Measurements from ENCODE around the gene ORC5.

The ORC5 gene

DNA sequence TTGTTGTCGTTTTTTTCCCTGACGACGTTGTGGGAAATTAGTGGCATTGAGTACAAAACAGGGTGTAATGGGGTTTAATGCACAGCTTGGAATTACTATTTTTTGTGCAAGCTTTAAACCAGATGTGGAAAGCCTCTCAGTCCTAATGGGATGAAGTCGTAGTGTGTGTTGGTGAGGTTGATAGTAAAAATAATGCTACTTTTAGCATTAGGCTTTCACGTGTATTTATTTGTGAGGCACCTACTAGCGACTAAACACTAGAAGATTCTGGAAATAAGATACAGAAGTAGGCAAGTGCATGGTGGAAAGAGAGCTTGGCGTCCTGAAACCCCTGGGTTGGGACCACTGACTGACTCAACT is 588 bp upstream of the ORC5 start:
- Histone ChIP-seq H4K20me1 (ENCODE audit: low read depth, low read length) (no peaks in the 10 kb centered on the region), H3K9ac (ENCODE audit: low read length) (peak overlapping the region; percentile 83), H2AFZ (ENCODE audit: low read depth, low read length, severe bottlenecking) (peak overlapping the region; percentile 86), H3K79me2 (ENCODE audit: insufficient read depth, low read length) (peaks cover 34% of the 10 kb centered on the region), H3K27me3 (ENCODE audit: low read length) (no peaks in the 10 kb centered on the region), H3K27ac (ENCODE audit: low read depth, low read length) (0 out of 2 replicates have a peak overlapping the region, but pooled peaks have one; percentile 37), H3F3A (ENCODE audit: insufficient read depth) (no peaks in the 10 kb centered on the region), H3K36me3 (ENCODE audit: low read length) (peaks cover 7% of the 10 kb centered on the region; the same call in 1 of the 2 replicates), H3K4me3 (ENCODE audit: insufficient read depth, low read length, poor library complexity, severe bottlenecking) (peak overlapping the region; percentile 78), H3K4me2 (ENCODE audit: low read depth, low read length, poor library complexity, severe bottlenecking) (peak overlapping the region; percentile 69), H3K9me3 (ENCODE audit: insufficient read depth, low read length) (no peaks in the 10 kb centered on the region), H3K9me2 (replicated peaks; ENCODE audit: insufficient read depth, low read length) (no peaks in the 10 kb centered on the region)
- TF ChIP-seq EZH2phosphoT487 (conservative IDR thresholded peaks at IDR 0.05; ENCODE audit: low read length), result no peak
- TF ChIP-seq, protein P1, sequence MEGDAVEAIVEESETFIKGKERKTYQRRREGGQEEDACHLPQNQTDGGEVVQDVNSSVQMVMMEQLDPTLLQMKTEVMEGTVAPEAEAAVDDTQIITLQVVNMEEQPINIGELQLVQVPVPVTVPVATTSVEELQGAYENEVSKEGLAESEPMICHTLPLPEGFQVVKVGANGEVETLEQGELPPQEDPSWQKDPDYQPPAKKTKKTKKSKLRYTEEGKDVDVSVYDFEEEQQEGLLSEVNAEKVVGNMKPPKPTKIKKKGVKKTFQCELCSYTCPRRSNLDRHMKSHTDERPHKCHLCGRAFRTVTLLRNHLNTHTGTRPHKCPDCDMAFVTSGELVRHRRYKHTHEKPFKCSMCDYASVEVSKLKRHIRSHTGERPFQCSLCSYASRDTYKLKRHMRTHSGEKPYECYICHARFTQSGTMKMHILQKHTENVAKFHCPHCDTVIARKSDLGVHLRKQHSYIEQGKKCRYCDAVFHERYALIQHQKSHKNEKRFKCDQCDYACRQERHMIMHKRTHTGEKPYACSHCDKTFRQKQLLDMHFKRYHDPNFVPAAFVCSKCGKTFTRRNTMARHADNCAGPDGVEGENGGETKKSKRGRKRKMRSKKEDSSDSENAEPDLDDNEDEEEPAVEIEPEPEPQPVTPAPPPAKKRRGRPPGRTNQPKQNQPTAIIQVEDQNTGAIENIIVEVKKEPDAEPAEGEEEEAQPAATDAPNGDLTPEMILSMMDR (IDR thresholded peaks at IDR 0.05; ENCODE audit: insufficient read depth, low read length, poor library complexity, severe bottlenecking), result no peak

GRCh38 chr7:104207348-104207730 is 474 bp downstream of the ORC5 start:
- peaks cover 41% of the 10 kb centered on the region for H3K79me2 ChIP-seq (ENCODE audit: insufficient read depth, low read length)
- H2AFZ ChIP-seq (ENCODE audit: low read depth, low read length, severe bottlenecking), result peak overlapping the region; percentile 86
- no peaks in the 10 kb centered on the region for H3K27me3 ChIP-seq (ENCODE audit: low read length)
- H3K4me2 ChIP-seq (ENCODE audit: low read depth, low read length, poor library complexity, severe bottlenecking), result peak overlapping the region; percentile 69
- no peaks in the 10 kb centered on the region for H3K9me3 ChIP-seq (ENCODE audit: insufficient read depth, low read length)
- H3K36me3 ChIP-seq (ENCODE audit: low read length), result peaks cover 18% of the 10 kb centered on the region
- H3F3A ChIP-seq (ENCODE audit: insufficient read depth), result no peaks in the 10 kb centered on the region
- no peaks in the 10 kb centered on the region for H3K9me2 ChIP-seq (replicated peaks; ENCODE audit: insufficient read depth, low read length)
- TF ChIP-seq EZH2phosphoT487 (conservative IDR thresholded peaks at IDR 0.05; ENCODE audit: low read length), result no peak
- TF ChIP-seq, protein P1 (IDR thresholded peaks at IDR 0.05; ENCODE audit: insufficient read depth, low read length, poor library complexity, severe bottlenecking), result no peak
- H3K9ac ChIP-seq (ENCODE audit: low read length), result peak overlapping the region; percentile 83
- H3K4me3 ChIP-seq (ENCODE audit: insufficient read depth, low read length, poor library complexity, severe bottlenecking), result peak overlapping the region; percentile 78
- peak overlapping the region; percentile 47 for H3K27ac ChIP-seq (ENCODE audit: low read depth, low read length)
- no peaks in the 10 kb centered on the region for H4K20me1 ChIP-seq (ENCODE audit: low read depth, low read length)

- Histone ChIP-seq H3K79me2 (ENCODE audit: insufficient read depth, low read length) (peaks cover 46% of the 10 kb centered on the region), H4K20me1 (ENCODE audit: low read depth, low read length) (no peaks in the 10 kb centered on the region), H3K27ac (ENCODE audit: low read depth, low read length) (peak overlapping the region; percentile 47), H3F3A (ENCODE audit: insufficient read depth) (no peaks in the 10 kb centered on the region), H3K9me3 (ENCODE audit: insufficient read depth, low read length) (no peaks in the 10 kb centered on the region), H3K27me3 (ENCODE audit: low read length) (no peaks in the 10 kb centered on the region), H3K9ac (ENCODE audit: low read length) (peak overlapping the region; percentile 83), H3K4me3 (ENCODE audit: insufficient read depth, low read length, poor library complexity, severe bottlenecking) (peak overlapping the region; percentile 78), H3K4me2 (ENCODE audit: low read depth, low read length, poor library complexity, severe bottlenecking) (peak overlapping the region; percentile 69), H2AFZ (ENCODE audit: low read depth, low read length, severe bottlenecking) (no peak overlapping the region), H3K9me2 (replicated peaks; ENCODE audit: insufficient read depth, low read length) (no peaks in the 10 kb centered on the region), H3K36me3 (ENCODE audit: low read length) (peaks cover 23% of the 10 kb centered on the region)
- TF ChIP-seq, protein P1 (IDR thresholded peaks at IDR 0.05; ENCODE audit: insufficient read depth, low read length, poor library complexity, severe bottlenecking), result no peak
- no peak for TF ChIP-seq EZH2phosphoT487 (conservative IDR thresholded peaks at IDR 0.05; ENCODE audit: low read length)
Measured at GRCh38 chr7:104206841-104207240, 972 bp downstream of the ORC5 start.

All from SU-DHL-6 (cell line).